Neural cell (in vitro differentiated cells): ENCODE measurements around the gene TSHR. TPM values are rescaled to one million over a fixed set of nuclear protein-coding genes. Genes with fewer than 3 reads are reported as not detected.

Experiments used
- H2AFZ ChIP-seq: fragments of 200-600, 300-800 bp; sonication (generic), shearing (Covaris generic); 2 replicates; pipeline ENCODE4 v1.6.0; 2014; ENCODE audit warnings: low read depth, mild to moderate bottlenecking, antibody characterized with exemption, low read length, moderate library complexity
- H3F3A ChIP-seq: fragments of 200-600 bp; shearing (Covaris generic); 2 replicates; pipeline ENCODE4 v1.6.1; 2016; ENCODE audit warnings: mild to moderate bottlenecking, moderate library complexity, mixed read lengths, antibody characterized with exemption, low read length; ENCODE audit not compliant: insufficient read depth, poor library complexity, severe bottlenecking
- H3K27ac ChIP-seq: fragments of 200-600, 300-800 bp; sonication (generic), shearing (Covaris generic); 2 replicates; pipeline ENCODE4 v1.5.1; 2014; ENCODE audit warnings: mild to moderate bottlenecking, low read length, moderate library complexity
- H3K27me3 ChIP-seq: fragments of 300-800, 200-600 bp; sonication (generic), shearing (Covaris generic); 2 replicates; pipeline ENCODE4 v1.6.0; 2014; ENCODE audit warnings: mild to moderate bottlenecking, low read depth, low read length, moderate library complexity; ENCODE audit not compliant: insufficient read depth
- H3K36me3 ChIP-seq: fragments of 300-800, 200-600 bp; sonication (generic), shearing (Covaris generic); 2 replicates; pipeline ENCODE4 v1.5.1; 2014; ENCODE audit warnings: mild to moderate bottlenecking, antibody characterized with exemption, low read length, moderate library complexity; ENCODE audit not compliant: insufficient read depth
- H3K4me2 ChIP-seq: fragments of 300-800, 200-600 bp; sonication (generic), shearing (Covaris generic); 2 replicates; pipeline ENCODE4 v1.6.0; 2014; ENCODE audit warnings: mild to moderate bottlenecking, low read length
- H3K4me3 ChIP-seq: fragments of 300-800, 200-600 bp; sonication (generic), shearing (Covaris generic); 2 replicates; pipeline ENCODE4 v1.5.1; 2014; ENCODE audit warnings: mild to moderate bottlenecking, low read length, moderate library complexity
- H3K79me2 ChIP-seq: fragments of 200-600 bp; shearing (Covaris generic); replicated peaks from 2 replicates; pipeline ENCODE4 v1.6.0; 2014; ENCODE audit warnings: mild to moderate bottlenecking, low read length, moderate library complexity; ENCODE audit not compliant: insufficient read depth
- H3K9ac ChIP-seq: fragments of 300-800, 200-600 bp; sonication (generic), shearing (Covaris generic); 2 replicates; pipeline ENCODE4 v1.6.1; 2016; ENCODE audit warnings: mild to moderate bottlenecking, low read length, mixed read lengths
- H3K9me2 ChIP-seq: fragments of 200-600 bp; shearing (Covaris generic); 2 replicates; pipeline ENCODE4 v1.6.1; 2016; ENCODE audit warnings: mild to moderate bottlenecking, low read length, mixed read lengths; ENCODE audit not compliant: insufficient read depth
- H3K9me3 ChIP-seq: fragments of 200-600, 300-800 bp; sonication (generic), shearing (Covaris generic); 2 replicates; pipeline ENCODE4 v1.6.1; 2016; ENCODE audit warnings: mild to moderate bottlenecking, mixed run types, low read length, moderate library complexity, mixed read lengths
- H4K20me1 ChIP-seq: fragments of 200-600 bp; shearing (Covaris generic); 2 replicates; pipeline ENCODE4 v1.6.1; 2016; ENCODE audit warnings: mild to moderate bottlenecking, mixed run types; ENCODE audit not compliant: insufficient read depth
- CTCF ChIP-seq: fragments of 450-650 bp; IDR thresholded peaks from 2 replicates; pipeline ENCODE4 v1.5.1; 2014; ENCODE audit warnings: antibody characterized with exemption, mild to moderate bottlenecking, moderate library complexity; ENCODE audit not compliant: poor library complexity, severe bottlenecking
- EP300 ChIP-seq: fragments of 450-650 bp; conservative IDR thresholded peaks from 2 replicates; pipeline ENCODE4 v1.6.1; 2014; ENCODE audit warnings: antibody characterized with exemption, mild to moderate bottlenecking, moderate library complexity; ENCODE audit not compliant: poor library complexity, severe bottlenecking
- EZH2 ChIP-seq: fragments of 200-600, 300-800 bp; shearing (Covaris generic), sonication (generic); IDR thresholded peaks from 2 replicates; pipeline ENCODE4 v1.6.1; 2014; ENCODE audit warnings: antibody characterized with exemption, low read length, borderline replicate concordance, mild to moderate bottlenecking; ENCODE audit not compliant: insufficient read depth, poor library complexity, severe bottlenecking
- MXI1 ChIP-seq: fragments of 450-650 bp; conservative IDR thresholded peaks from 2 replicates; pipeline ENCODE4 v1.6.1; 2014; ENCODE audit warnings: antibody characterized with exemption, mild to moderate bottlenecking; ENCODE audit not compliant: poor library complexity, severe bottlenecking
- POLR2AphosphoS5 ChIP-seq: IDR thresholded peaks from 2 replicates; pipeline ENCODE4 v1.6.1; 2012
- RAD21 ChIP-seq: fragments of 450-650 bp; conservative IDR thresholded peaks from 2 replicates; pipeline ENCODE4 v1.6.1; 2014; ENCODE audit warnings: antibody characterized with exemption, mild to moderate bottlenecking, moderate library complexity
- REST ChIP-seq: IDR thresholded peaks from 2 replicates; pipeline ENCODE4 v1.6.1; 2012; ENCODE audit warnings: borderline replicate concordance
- SMC3 ChIP-seq: fragments of 450-650 bp; conservative IDR thresholded peaks from 2 replicates; pipeline ENCODE4 v1.6.1; 2014; ENCODE audit warnings: antibody characterized with exemption, mild to moderate bottlenecking, moderate library complexity; ENCODE audit not compliant: poor library complexity
- TAF1 ChIP-seq: IDR thresholded peaks from 2 replicates; pipeline ENCODE4 v1.6.1; 2012; ENCODE audit warnings: low read depth
- polyA plus RNA-seq: library from polyadenylated mRNA; depleted of rRNA; stranded (reverse); fragments of >200 nt; gene quantifications from 2 replicates; pipeline ENCODE4 v1.2.3, GENCODE V29; 2014

Gene TSHR
- polyA plus RNA-seq, 1 donor from 2014 or later: not detected

GRCh38 chr14:81147140-81147897 is 191.9 kb downstream of the TSHR start:
- Histone ChIP-seq H4K20me1 (no peaks in the 10 kb centered on the region), H3K27ac (no peak overlapping the region), H3K27me3 (no peaks in the 10 kb centered on the region), H3K9ac (no peak overlapping the region), H3K4me3 (no peak overlapping the region), H2AFZ (no peak overlapping the region), H3K4me2 (no peak overlapping the region), H3K36me3 (no peaks in the 10 kb centered on the region), H3K9me2 (no peaks in the 10 kb centered on the region), H3K9me3 (no peaks in the 10 kb centered on the region), H3K79me2 (no peaks in the 10 kb centered on the region), H3F3A (no peaks in the 10 kb centered on the region)
- TF ChIP-seq EZH2: no peak
- TF ChIP-seq MXI1: no peak
- no peak for TF ChIP-seq TAF1
- no peak for TF ChIP-seq SMC3
- TF ChIP-seq POLR2AphosphoS5: no peak
- TF ChIP-seq RAD21: no peak
- TF ChIP-seq REST: no peak
- TF ChIP-seq CTCF: no peak
- TF ChIP-seq EP300: no peak

- no peak overlapping the region for H3K27ac ChIP-seq
- no peaks in the 10 kb centered on the region for H3F3A ChIP-seq
- no peaks in the 10 kb centered on the region for H3K36me3 ChIP-seq
- H3K4me3 ChIP-seq: no peak overlapping the region
- no peak overlapping the region for H2AFZ ChIP-seq
- H3K9me2 ChIP-seq: no peaks in the 10 kb centered on the region
- H3K9ac ChIP-seq: no peak overlapping the region
- H3K4me2 ChIP-seq: no peak overlapping the region
- no peaks in the 10 kb centered on the region for H3K79me2 ChIP-seq
- no peaks in the 10 kb centered on the region for H3K9me3 ChIP-seq
- no peaks in the 10 kb centered on the region for H4K20me1 ChIP-seq
- no peak for TF ChIP-seq MXI1
- TF ChIP-seq EP300: no peak
- TF ChIP-seq CTCF: no peak
- TF ChIP-seq EZH2: no peak
- TF ChIP-seq TAF1: no peak
- no peak for TF ChIP-seq RAD21
- no peak for TF ChIP-seq POLR2AphosphoS5
- no peaks in the 10 kb centered on the region for H3K27me3 ChIP-seq
Observed at GRCh38 chr14:81148635-81149034, 193.2 kb downstream of the TSHR start.
